ENCODE results near the gene GSK3B.

Gene GSK3B

DNA sequence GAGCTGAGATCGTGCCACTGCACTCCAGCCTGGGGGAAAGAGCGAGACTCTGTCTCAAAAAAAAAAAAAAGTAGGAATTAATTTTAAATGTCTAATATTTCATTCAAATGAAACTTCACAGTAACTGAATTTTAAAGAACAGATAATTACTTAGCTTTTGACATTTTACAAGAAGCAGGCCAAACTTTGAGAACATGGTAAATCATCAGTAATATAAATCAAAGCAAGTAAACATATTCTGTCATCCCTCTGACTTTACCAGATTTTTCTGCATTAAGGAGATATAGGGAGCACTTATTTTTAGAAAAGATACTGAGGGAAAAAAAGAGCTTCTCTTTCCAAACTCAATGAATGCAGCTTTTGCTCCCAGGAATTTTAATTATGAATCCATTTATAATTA lies 275.3 kb downstream of the GSK3B start:
- no peak for DNase-seq (ENCODE audit: low read depth in 2 of 2)

DNA sequence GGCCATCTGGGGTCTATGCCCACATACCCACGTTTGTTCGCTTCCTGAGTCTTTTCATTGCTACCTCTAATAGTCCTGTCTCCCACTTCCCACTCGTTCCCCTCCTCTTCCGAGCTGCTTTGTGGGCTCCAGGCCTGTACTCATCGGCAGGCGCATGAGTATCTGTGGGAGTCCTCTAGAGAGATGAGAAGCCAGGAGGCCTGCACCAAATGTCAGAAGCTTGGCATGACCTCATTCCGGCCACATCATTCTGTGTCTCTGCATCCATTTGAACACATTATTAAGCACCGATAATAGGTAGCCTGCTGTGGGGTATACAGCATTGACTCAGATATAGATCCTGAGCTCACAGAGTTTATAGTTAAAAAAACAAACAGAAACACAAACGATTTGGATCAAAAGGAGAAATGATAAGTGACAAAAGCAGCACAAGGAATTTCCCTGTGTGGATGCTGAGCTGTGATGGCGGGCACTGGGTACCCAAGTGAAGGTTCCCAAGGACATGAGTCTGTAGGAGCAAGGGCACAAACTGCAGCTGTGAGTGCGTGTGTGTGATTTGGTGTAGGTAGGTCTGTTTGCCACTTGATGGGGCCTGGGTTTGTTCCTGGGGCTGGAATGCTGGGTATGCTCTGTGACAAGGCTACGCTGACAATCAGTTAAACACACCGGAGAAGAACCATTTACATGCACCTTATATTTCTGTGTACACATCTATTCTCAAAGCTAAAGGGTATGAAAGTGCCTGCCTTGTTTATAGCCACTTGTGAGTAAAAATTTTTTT lies 276.5 kb downstream of the GSK3B start:
- no peak for DNase-seq (ENCODE audit: low read depth in 2 of 2)

DNA sequence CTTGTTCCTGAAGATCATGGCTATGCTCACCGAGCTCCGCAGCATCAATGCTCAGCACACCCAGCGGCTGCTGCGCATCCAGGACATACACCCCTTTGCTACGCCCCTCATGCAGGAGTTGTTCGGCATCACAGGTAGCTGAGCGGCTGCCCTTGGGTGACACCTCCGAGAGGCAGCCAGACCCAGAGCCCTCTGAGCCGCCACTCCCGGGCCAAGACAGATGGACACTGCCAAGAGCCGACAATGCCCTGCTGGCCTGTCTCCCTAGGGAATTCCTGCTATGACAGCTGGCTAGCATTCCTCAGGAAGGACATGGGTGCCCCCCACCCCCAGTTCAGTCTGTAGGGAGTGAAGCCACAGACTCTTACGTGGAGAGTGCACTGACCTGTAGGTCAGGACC lies 277.2 kb downstream of the GSK3B start:
- no peak for DNase-seq (ENCODE audit: low read depth in 2 of 2)

DNA sequence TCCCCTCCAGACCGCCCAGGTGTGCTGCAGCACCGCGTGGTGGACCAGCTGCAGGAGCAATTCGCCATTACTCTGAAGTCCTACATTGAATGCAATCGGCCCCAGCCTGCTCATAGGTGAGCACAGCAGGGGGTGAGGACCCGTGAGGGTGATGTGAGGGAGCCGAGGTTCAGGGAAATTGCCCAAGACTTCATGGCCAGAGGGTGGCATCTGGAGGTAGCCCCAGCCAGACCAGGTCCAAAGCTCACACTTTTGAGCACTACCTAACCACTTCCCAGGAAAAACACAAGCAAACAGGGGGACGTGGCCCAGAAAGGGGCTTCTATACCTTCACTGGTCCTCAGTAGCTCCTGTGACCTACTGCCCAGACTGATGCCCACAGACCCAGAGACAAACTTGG lies 278.5 kb downstream of the GSK3B start:
- no peak for DNase-seq (ENCODE audit: low read depth in 2 of 2)

DNA sequence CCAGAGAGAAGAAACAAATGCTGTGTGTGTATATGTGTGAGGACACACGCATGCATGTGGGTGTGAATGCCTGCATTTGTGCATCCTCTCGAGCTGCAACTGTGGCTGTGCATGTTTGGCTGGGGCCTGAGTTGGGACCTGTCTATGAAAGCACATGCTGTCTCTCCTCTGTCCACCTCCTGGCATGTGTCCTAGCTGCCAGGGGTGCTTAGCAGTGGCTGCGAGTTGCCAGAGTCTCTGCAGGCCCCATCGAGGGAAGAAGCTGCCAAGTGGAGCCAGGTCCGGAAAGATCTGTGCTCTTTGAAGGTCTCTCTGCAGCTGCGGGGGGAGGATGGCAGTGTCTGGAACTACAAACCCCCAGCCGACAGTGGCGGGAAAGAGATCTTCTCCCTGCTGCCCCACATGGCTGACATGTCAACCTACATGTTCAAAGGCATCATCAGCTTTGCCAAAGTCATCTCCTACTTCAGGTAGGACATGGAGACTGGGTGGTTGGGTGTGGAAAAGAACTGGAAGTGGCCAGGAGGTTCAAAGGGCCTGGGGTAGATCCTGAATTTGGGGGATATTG lies 281.7 kb downstream of the GSK3B start:
- no peak for DNase-seq (ENCODE audit: low read depth in 2 of 2)

DNA sequence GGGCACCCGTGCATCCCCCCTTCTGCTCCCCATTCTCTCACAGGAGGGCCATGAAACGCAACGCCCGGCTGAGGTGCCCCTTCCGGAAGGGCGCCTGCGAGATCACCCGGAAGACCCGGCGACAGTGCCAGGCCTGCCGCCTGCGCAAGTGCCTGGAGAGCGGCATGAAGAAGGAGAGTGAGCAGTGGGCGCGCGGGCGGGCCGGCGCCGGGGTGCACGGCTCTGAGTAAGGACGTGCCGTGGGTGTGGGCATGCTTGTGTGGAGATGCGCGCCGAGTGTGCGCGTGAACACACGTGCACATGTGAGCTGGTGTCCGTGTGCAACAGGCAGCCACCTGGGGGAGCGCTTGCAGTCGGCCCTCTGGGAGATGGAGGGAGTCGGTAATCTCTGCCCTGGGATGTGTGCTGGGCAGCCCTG lies 284.2 kb downstream of the GSK3B start:
- peak; percentile 25 to 43 for DNase-seq (ENCODE audit: low read depth in 2 of 2)

DNA sequence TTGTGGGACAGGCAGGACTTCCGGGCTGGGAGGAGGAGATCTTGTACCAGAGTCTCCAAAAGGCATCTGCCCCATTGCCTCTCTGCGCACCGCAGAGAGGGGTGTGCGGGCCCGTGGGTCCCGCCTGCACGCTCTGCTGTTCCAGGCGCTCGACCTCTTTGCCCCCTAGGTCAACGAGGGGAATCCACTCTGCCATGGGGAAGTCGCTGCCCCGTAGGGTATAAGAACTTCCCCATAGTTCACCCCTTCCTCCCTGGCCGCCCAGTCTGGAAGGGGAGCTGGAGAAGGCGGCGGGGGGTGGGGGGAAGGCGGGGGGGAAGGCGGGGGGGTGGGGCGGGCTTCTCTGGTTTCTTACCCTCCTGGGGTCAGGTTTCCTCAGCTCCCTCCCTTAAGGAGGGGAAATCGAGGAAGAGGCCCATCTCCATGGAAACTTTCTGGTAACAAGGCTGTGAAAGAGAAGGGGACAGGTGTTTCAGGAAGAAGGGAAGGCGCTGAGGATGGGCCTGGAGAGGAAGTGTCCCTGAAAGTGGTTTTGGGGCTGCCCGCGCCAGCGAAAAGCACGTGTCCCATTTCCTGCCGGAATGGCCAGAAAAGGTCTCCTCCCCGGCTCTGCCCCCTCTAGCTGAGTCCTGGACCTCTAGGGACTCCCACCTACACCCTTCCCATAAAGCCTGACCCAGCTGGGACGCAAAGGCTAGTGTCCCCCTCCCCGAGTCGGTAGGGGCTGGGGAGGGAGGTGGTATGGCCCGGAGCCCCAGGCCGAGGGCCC lies 284.8 kb downstream of the GSK3B start:
- DNase-seq (ENCODE audit: low read depth in 2 of 2), result no peak

DNA sequence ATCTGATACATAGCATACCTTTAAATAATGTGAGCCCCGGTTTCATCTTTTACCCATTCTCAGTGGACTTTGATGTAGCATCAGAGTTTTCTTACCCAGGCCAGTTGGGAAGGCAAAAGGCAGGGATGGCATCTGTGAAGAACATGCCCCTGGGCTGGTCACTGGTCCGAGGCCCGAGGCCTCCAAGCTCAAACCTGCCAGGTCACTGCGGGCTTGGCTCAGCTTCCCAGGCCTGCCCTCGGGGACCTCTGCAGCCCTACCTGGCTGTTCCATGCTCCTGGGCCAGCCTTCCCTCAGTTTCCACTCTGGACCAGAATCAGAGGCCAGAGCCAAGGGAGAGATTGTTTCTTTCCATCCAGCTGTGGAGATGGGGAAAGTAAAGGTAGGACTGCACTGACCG lies 285.4 kb downstream of the GSK3B start:
- DNase-seq (ENCODE audit: low read depth in 2 of 2), result no peak

DNA sequence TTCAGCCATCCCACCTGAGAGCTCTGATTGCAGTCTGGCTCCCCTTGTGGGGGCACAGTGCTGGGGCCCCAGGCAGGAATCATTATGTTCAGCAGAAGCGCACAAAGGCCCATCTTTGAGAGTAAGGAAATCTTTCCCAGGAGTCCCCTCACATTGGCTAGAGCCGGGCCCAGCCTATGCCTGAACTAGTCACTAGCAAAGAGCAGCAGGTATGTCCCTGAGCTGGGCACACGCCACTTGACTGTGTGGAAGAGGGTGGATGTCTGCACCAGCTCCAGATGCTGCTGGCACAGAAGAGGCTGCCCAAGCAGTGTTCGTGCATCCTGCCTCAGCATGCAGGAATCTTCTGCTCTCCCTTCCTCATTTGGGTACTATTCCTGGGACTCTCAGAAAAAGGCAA lies 286.0 kb downstream of the GSK3B start:
- DNase-seq (ENCODE audit: low read depth in 2 of 2), result no peak

DNA sequence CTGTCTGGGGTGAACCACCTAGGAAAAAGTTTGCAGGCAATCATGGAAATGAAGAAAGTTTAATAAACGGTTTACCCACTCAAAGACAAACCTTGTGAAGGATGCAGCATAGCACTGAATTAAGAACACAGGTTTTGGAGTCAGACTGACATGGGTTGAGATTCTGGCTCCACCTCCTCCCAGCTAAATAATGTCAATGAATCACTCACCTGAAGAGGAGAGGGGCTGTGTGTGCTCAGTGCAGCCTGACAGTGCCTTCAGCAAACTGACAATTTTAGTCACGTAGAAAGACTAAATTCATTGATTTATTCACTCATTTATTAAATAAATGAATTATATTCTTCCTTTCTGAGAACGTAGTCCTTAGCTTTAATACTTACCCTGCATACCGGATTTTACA lies 293.4 kb downstream of the GSK3B start:
- no peak for DNase-seq (ENCODE audit: low read depth in 2 of 2)

DNA sequence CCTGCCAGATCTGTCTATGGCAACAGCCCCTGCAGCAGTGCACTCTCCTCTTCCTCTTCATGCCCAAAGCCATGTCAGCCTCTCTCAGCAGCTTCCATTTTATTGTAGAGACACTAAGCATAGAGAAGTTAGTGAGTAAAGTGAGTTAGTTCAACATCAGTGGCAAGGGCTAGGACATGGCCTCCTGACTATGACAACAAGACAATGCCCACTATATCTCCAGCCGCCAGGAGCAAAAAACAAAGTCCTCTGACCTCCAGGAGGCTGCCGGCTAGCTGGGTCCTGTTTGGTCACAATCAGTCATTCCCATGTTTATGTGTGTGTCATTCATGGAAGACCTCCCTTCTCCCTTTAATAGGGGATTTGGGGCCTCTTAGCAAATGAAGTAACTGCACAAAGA lies 297.5 kb downstream of the GSK3B start:
- DNase-seq (ENCODE audit: low read depth in 2 of 2), result no peak

DNA sequence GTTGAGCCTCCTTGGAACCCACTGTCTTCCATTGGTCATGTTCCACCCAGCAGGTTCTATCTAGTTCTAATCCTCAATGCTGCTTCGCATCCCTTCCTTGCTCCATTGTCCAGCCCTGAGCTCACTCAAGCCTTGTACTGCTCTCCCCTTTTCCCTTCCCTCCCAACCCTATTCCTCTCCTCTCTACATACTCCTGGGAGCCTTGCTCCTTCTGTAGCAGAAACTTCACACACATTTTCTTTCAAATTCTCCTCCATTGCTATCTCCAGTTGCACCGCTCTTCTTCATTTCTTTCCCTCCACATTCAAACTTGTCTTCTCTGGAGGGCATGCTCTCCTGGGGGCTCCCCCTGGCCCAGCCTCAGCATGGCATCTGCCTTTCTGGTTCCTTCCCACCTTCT lies 297.9 kb downstream of the GSK3B start:
- DNase-seq (ENCODE audit: low read depth in 2 of 2), result no peak

DNA sequence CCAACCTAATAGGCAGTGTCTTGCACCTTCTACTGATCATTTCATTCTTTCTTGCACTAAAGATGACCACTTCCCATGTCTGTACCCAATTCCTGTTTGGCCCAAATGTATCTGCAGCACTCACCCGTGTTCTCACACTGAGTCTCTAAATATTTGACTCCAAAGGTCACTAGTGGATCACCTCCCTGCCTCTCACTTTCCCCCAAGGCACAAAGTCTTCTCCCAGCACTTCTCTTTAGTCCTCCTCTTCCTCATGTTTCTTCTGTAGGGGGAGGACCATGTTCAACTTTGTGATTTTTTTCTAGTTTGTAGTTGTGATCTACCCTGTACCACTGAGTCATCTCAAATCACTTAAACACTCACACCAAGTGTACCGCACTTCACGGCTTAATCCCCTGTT lies 298.4 kb downstream of the GSK3B start:
- DNase-seq (ENCODE audit: low read depth in 2 of 2), result no peak

DNA sequence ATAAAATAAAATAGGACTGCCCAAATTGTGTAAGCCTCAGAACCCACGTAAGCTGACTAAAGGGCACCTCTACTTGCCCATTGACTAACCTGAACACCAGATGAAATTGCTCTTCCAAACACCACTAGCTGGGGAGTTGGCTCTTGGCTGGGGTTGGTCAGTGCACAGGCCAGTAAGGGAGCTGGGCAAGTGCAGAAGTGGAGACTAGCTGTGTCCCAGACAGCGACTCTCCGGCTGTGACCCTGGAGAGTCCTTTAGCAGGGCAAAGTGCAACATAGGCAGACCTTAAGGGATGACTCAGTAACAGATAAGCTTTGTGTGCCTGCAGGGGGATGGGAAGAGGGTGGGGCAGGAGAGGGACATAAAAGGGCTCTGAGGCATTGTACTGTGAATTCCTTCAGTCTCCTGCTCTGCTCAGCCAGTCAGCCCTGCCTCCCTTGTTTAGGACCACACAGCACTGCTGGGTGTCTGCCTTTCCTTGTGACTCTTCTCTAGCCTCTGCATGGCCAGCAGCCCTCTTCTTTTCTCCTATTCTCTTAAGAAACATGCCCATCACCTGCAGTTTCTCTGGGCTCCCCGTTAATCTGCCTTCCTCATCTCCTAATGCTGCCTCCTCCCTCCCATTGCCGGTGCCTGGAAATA lies 299.2 kb downstream of the GSK3B start:
- no peak for DNase-seq (ENCODE audit: low read depth in 2 of 2)

DNA sequence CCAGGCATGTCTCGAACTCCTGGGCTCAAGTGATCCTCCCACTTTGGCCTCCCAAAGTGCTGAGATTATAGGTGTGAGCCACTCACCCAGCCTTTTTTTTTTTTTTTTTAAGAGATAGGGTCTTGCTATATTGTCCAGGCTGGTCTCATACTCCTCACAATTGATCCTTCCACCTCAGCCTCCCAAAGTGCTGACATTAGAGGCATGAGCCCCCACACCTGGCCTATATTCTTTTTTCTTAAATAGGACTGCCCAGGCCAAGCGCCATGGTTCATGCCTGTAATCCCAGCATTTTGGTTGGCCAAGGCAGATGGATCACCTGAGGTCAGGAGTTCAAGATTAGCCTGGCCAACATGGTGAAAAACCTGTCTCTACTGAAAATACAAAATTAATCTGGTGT lies 299.8 kb downstream of the GSK3B start:
- no peak for DNase-seq (ENCODE audit: low read depth in 2 of 2)

DNA sequence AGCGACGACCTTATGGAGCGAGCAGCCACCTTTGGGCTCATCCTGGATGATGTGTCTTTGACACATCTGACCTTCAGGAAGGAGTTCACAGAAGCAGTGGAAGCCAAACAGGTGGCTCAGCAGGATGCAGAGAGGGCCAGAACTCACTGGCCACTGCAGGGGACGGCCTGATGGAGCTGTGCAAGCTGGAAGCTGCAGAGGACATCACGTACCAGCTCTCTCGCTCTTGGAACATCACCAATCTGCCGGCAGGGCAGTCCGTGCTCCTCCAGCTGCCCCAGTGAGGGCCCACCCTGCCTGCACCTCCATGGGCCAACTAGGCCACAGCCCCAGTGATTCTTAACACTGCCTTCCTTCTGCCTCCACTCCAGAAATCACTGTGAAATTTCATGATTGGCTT lies 302.0 kb downstream of the GSK3B start:
- DNase-seq (ENCODE audit: low read depth in 2 of 2), result no peak

DNA sequence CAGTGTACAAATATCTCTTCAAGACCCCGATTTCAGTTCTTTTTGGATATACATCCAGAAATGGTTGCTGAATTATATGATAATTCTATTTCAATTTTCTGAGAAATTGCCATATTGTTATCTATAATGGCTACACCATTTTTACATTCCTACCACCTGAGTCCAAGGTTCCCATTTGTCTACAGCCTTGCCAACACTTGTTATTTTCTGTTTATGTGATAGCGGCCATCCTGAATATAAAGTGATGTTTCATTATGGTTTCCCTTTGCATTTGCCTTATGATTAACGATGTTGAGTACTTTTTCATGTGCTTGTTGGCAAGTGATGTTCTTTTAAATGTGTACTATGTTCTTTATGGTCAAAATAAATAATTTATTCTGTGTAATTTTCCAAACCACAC lies 303.9 kb downstream of the GSK3B start:
- no peak for DNase-seq (ENCODE audit: low read depth in 2 of 2)

DNA sequence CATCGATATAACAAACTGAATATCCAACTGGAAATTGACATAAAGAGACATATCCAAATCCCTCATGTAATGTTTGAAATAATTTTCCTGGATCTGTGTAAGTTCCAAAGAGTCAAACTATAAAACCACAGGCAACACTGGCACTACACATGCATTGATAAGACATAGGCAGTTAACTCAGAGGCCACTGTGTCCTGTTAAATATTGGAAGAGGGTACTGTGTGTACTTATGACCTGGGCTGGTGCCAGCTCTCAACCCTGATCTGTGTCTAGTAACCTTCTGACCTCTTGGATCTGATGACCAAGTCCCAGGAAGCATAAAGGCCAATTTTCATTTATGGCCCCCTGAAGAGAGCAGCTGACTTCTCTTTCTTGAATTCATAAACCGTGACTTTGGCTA lies 307.8 kb downstream of the GSK3B start:
- no peak for DNase-seq (ENCODE audit: low read depth in 2 of 2)

DNA sequence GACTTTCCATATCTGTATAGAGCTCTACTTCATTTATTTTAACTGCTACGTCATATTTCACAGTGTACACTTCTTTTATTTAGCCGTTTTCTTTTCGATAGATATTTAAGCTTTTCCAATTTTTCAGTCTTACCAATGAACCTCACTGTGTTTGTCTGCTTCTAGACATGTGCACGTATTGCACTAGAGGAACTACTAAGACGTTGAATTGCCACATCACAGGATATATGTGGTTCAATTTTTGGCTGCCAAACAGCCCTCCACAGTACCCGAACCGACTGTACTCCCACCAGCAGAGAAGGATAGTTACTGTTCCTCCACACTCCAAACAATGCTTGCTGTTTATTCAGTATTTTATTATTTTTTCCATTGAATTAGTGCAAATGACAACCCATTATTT lies 310.4 kb downstream of the GSK3B start:
- DNase-seq (ENCODE audit: low read depth in 2 of 2), result no peak

DNA sequence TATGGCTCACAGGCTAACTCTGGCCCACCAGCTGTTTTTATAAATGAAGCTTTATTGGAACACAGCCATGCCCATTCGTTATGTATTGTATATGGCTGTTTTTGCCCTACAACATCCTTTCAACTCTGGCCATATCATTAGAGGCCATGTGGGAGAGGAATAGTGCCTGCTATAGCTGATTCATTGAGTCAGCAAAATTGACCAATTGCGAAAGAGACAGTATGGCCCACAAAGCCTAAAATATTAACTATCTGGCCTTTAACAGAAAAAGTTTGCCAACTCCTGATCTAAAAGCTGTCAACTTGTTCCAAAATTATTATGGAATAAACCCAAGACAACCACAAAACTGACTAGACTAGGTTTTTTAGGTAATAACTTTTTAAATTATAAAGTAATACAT lies 311.0 kb downstream of the GSK3B start:
- DNase-seq (ENCODE audit: low read depth in 2 of 2), result no peak

DNA sequence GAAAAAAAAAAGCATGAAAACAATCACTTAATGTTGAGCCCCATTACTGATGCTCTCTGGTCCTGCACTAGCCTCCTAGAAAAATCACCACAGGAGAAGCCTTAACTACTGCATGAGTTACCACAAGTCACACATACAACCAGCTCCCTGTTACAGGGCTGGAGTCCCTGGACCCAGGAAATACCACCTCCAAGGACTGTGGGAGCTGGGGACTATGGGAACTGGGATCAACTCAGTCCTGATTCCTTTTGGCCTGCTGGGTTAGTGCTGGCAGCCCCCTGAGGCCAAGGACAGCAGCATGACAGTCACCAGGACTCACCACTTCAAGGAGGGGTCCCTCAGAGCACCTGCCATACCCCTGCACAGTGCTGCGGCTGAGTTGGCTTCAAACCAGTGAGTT lies 311.8 kb downstream of the GSK3B start:
- no peak for DNase-seq (ENCODE audit: low read depth in 2 of 2)

DNA sequence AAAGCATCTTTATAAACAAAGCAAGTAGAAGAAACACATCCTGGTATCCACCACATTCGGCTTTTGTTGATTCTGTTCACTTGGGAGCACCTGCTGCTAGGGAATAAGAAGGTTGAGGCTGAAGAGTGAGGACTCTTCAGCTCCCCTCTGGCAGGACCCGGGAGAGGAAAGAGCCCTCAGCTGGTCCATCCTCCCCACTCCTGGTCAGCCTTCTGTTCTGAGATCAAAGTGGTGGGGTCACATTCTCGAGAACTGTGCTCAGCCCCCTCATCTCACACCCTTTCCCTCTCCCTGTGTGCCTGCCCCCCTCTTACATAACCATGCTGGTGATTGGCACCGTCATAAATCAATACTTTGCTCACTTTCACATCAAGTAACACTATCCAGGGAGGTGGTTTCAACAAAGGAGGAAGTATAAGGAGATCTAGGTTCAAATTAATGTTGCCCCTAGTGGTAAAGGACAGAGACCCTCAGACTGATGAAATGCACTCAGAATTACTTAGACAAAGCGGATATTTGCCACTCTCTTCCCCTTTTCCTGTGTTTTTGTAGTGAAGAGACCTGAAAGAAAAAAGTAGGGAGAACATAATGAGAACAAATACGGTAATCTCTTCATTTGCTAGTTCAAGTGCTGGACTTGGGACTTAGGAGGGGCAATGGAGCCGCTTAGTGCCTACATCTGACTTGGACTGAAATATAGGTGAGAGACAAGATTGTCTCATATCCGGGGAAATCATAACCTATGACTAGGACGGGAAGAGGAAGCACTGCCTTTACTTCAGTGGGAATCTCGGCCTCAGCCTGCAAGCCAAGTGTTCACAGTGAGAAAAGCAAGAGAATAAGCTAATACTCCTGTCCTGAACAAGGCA lies 312.7 kb downstream of the GSK3B start, which contains the start of gene NR1I2:
NR1I2 (plus strand) TSS at position 772 of the 869 bp plus-strand sequence.
- no peak for DNase-seq (ENCODE audit: low read depth in 2 of 2)

Data from stimulated activated CD4-positive, alpha-beta T cell treated with anti-CD3 and anti-CD28 coated beads, Interleukin-12 subunit alpha, Interleukin-12 subunit beta, amount 100 ng/mL, for 24 hours (primary cell).